GM21526 (cell line): ENCODE results near the gene NCOA1.

ENCODE experiments used
- ATAC-seq: cut with Tn5 transposase; IDR thresholded peaks from one replicate; pipeline ENCODE4 v1.9.1; 2021; ENCODE audit warnings: moderate library complexity; ENCODE audit not compliant: unreplicated experiment, low FRiP score

The NCOA1 gene

DNA sequence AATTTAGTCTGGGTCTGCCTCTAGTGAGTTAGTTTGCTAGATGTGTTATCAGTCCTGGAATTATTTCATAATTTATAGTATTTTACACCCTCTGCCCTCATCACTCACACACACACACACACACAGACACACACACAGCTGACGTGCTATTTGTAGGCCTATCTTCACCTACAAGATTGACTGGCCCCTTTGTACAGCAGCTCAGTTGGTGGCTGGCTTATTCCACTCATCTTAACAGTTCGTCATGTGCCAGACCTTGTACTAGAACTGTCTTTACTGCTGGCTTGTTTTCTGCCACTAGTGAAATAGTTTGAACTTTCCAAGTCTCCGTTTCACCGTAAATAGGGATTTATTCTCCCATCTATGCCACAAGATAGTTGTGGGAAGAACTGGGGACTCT lies 323.5 kb downstream of the NCOA1 start:
- no peak for ATAC-seq

DNA sequence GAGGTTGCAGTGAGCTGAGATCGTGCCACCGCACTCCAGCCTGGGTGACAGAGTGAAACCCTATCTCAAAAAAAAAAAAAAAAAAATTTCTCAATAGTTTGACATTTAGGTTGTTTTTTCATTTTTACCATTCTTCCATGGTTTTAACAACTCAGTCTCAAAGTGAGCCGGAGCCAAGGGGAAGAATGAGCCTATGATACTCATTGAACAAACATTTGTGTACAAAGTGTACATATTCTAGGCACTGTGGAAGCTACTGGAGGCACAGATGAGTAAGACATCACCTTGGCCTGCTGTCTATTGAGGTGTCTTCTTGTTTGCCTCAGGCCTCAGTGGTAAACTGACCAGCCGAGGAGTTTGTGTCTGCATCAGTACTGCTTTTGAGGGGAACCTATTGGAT lies 324.1 kb downstream of the NCOA1 start:
- ATAC-seq, result no peak

DNA sequence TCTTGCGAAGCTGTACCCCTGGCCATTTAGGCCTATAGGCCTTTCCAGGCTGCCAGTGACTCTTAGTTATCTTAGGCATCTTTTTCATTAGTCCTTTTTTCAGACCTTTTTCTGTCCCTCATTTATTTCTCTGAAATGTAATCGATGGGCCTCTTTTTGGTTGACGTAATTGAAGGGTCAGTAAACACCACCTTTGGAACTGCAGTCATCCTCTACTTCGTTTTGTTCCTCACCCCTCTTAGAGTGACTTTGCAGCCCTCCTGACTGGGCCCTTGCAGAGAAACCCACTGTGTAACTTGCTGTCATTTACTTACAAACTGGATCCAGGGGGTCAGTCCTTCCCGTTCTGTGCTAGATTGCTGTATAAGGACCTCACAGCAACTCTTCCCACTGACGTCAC lies 325.4 kb downstream of the NCOA1 start:
- no peak for ATAC-seq

DNA sequence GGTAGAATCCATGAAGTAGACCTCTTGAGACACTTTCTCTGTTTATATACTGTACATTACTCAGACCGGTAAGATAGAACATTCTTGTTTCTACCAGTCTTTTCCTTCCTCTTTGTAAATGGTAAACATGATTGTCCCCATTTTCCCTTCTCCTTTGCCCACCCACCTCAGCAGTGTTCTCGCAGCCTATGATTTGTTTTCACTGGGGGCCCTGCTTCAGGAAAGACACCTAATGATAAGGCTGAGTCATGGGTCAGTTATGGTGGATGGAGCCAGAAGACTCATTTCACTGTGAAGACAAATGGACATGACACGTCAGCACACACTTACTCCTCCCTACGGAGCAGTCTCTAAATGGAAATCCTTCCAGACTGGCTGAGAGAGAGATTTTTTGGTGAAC lies 325.8 kb downstream of the NCOA1 start:
- ATAC-seq, result no peak

DNA sequence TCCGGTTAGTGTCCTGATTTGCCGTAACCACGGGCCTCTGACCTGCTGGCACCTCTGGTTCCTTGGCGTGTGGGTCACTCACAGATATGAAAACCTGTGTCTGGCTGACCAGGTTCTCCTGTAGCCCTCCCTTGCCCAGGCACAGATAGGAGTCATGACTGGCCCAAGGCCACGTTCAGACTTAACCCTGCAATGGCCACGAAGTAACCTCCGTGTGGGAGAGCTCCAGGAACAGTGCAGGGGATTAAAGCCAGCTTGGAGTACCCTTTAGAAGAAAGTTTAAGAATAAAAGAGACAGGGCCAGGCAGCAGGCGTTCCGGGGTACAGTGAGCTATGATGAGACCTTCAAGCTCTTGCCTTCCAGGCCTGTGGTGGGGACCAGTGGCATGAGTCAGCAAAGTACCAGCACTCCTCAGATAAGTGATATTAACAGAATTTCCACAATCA lies 327.7 kb downstream of the NCOA1 start:
- ATAC-seq, result no peak

DNA sequence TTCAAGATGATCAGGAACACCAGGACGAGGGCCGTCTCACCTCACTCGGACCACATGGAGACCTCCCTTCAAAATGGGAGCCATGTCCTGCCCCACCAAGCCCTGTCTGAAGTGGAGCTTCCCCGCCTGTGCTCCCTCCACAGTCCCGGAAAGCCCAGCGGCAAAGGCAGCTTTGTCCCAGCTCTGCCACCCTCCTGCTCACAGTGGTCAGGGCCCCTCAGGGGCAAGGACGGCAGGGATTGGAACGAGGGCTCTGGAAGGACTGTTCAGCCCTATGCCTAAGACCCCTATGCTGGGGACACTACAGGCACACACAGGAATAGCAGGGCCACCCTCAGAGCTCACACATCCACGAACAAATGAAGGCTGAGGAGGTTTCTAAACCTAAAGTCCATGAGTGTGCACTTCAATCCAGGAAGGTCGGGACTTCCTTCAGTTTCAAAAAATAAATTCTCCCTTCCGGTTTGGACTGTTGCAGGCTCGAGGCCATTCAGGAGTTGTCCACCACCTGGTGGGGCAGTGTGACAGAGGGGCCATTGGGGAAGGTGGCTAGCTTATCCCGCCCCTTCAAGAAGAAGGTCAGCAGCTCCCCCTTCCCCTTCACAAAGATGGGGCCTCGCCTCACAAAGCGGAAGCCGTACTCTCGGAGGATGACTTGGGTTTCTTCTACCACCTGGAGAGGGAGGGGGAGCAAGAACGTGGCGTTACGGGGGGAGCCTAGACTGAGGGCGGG lies 328.6 kb downstream of the NCOA1 start:
- ATAC-seq, result no peak

DNA sequence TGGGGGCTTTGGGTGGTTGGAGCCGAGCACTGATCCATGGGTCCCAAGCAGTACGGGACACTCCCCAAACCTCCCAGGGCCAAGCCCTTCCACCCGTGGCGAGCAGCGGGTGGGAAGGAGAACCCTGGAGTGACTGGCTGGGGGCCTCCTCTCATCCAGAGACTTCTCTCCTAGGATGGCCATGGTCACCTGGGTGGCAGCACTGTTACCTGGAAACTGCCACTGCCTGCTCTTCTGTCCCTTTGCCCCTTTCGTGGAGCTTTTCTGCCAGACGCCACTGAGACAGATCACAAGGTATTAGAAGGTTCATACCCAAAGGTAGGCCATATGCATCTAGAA lies 329.1 kb downstream of the NCOA1 start:
- no peak for ATAC-seq
